ENCODE data around the gene GNAZ. TPM values are rescaled to one million over a fixed set of nuclear protein-coding genes. Genes with fewer than 3 reads are reported as not detected.
"Not testable (repeated sequence)": the region's sequence is repeated elsewhere in the genome, so short reads cannot be mapped to it uniquely, and the experiment has no call there.

The GNAZ gene
- polyA plus RNA-seq, 3 donors from 2014 or later = 0.50 to 0.96 TPM; not detected in 1

DNA sequence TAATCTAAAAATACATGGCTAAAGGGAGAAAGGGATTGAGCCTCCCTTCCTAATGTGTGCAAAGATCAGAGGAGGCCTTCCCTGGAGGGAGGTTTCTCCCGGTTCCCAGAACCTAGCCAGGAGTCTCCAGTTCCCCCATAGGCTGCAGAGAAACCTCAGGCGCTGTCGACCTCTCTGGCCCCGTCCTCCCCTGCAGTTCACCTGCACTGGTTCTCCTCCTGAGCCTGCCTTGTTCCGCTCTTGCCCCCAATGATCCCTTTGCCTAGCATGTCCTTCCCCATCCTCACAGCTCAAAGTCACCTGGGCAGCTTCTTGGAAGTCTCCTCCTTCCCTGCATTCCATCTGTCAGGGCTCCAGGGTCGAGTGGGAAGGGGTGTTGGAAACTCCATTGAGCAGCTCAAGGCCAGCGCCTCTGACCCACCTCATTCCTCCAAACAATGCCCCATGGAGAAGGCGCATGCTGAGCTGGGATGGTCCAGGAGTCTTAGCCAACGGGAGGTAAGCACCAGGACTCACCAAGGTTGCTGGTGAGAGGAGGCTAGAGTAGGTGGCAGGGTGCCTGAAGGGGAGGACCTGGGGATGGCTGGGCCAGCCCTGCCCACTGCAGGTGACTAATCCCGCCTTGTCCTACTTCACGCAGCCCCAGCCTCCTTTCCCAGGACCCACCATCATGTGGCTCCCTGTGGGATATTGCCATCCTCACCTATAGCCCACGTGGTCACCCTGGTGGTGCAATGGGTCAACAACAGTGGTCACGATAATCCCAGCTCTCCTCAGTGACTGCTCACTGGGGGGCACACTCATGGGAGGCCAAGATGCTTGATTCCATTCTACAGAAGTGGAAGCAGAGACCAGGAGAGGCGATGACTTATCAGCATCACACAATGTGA lies 56.1 kb downstream of the GNAZ start:
- DNase-seq = no peak
- H3K27me3 Mint-ChIP-seq (ENCODE audit: low read depth in 3 of 3) = peaks cover 0 to 3% (median 3%) of the 10 kb centered on the region in 3 donors
- no peaks in the 10 kb centered on the region for H3K9me3 Mint-ChIP-seq
- peaks cover 7% of the 10 kb centered on the region in 2 donors for H3K4me1 Mint-ChIP-seq
- peak overlapping the region in 2 of 6 donors; percentile 36 to 45 for H3K27ac Mint-ChIP-seq
- H3K36me3 Mint-ChIP-seq = peaks cover 0 to 7% (median 4%) of the 10 kb centered on the region in 3 donors
- H3K4me3 Mint-ChIP-seq = no peak overlapping the region

DNA sequence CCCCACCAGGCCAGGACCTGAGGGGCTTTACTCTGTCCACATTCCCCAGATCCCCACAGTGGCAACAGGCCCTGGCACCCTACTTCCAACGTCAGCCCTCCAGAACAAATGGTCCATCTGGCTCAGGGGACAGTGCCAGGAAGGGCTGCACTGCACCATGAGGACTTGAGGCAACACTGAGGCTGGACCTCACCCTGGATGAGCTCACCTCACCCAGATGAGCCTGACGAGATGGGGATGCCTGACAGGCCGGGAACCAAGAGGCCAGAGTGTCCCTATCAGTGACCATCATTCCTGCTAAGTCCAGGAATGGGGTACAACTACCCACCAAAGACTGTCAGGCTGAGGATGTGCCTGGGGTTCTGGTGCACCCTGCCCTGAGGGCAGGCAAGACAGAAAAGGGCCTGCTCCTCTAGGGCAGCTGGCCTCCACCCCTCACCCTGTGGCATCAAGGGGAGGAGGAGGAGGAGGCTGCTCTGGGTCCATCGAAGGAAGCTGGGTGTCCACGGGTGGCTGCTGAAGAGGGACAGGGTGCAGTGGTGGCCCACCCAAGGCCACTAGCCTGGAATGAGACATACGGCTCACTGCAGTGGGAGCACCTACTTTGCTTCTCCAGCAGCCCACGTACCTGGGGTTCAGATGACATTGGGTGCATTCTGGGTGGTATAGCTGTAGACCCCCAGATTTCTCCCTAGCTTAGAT lies 56.9 kb downstream of the GNAZ start:
- H3K4me3 Mint-ChIP-seq = no peak overlapping the region

DNA sequence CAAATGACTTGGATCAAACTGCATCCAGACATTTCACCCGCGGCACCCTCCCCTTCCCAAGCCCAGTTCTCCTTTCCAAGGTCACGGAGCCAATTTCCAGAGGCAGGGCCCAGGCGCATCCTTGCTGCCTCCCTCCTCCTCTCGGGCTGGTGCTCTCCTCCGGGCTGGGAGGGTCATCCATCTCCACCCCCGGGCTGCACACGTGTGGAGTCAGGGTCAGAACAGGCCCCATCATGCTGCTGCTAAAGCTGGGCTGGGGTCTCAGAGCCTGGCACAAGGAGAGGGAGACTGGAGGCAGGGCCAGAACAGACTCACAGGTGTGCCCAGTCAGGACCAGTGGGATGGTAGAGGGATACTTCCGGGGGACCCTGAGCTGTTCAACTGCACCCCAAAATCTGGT lies 57.5 kb downstream of the GNAZ start:
- Mint-ChIP-seq H3K36me3 (peaks cover 0 to 7% (median 4%) of the 10 kb centered on the region in 3 donors), H3K4me1 (peaks cover 7% of the 10 kb centered on the region in 2 donors), H3K27me3 (ENCODE audit: low read depth in 3 of 3) (peaks cover 0 to 3% (median 3%) of the 10 kb centered on the region in 3 donors), H3K9me3 (no peaks in the 10 kb centered on the region), H3K27ac (no peak overlapping the region), H3K4me3 (no peak overlapping the region)
- no peak for DNase-seq

More for the DNA sequence above, 56.9 kb downstream of the GNAZ start:
- no peak for DNase-seq
- H3K9me3 Mint-ChIP-seq = no peaks in the 10 kb centered on the region
- H3K27ac Mint-ChIP-seq = peak overlapping the region in 1 of 6 donors; percentile 45
- peaks cover 7% of the 10 kb centered on the region in 2 donors for H3K4me1 Mint-ChIP-seq
- H3K36me3 Mint-ChIP-seq = peaks cover 0 to 7% (median 4%) of the 10 kb centered on the region in 3 donors
- H3K27me3 Mint-ChIP-seq (ENCODE audit: low read depth in 3 of 3) = peaks cover 0 to 3% (median 3%) of the 10 kb centered on the region in 3 donors

DNA sequence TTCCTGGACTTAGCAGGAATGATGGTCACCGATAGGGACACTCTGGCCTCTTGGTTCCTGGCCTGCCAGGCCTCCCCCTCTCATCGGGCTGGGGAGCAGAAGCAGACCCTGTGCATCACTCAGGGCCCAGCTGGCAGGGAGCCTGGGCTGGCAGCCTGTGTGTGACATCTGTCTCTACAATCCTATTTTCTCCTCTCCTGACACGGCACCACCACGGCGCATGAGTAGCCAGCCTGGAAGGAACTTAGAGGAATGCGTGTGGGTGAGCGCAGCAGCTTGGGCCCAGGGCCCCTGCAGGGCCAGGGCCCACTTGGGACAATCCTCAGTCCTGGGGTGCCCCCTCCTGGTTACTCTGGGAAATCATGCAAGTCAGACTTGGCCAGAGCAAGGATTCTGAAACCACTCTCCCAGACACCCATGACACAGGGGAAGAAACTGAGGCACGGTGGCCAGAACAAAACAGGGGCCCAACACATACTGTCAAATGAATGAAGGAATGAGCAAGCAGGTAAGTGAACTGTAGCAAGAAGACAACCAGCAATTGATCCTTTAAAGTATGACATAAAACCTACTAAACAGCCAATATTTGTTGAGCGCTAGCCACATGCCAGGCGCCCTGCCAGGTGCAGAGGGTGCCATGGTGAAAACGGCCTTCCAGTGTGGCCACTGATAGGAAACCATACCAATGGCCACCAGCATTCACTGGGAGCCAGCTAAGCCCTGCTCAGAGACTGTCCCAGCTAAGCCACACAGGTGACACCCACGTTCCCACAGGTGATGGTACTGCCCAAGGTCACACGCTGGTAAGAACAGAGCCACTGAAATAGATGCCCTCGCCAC lies 58.2 kb downstream of the GNAZ start:
- no peak overlapping the region for H3K4me3 Mint-ChIP-seq
- DNase-seq = peak; percentile 71 to 77 (median 76)
- no peaks in the 10 kb centered on the region for H3K9me3 Mint-ChIP-seq
- peaks cover 0 to 1% (median 0%) of the 10 kb centered on the region in 3 donors for H3K36me3 Mint-ChIP-seq
- H3K4me1 Mint-ChIP-seq = peaks cover 12 to 13% of the 10 kb centered on the region in 2 donors
- peaks cover 0 to 3% (median 3%) of the 10 kb centered on the region in 3 donors for H3K27me3 Mint-ChIP-seq (ENCODE audit: low read depth in 3 of 3)
- H3K27ac Mint-ChIP-seq = peak overlapping the region in 5 of 6 donors; percentile 51 to 90 (median 76)

DNA sequence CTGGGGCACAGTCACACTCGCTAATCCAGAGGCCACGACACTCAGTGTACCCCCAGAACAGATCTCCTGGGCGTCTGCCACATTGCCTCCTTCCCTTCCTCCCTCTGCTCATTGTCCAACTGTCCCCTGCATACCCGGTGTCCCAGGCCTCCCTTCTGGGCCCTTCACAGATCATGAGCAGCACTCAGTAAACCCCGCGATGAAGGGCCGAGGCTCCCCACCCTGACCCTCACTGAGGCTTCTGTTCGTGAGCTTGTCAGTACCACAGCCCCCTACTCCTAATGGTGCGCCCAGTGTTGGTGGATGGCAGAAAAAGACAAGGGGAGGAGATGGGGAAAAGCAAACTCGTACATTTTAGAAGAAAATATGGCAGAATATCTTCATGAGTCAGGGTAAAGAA lies 58.8 kb downstream of the GNAZ start:
- Mint-ChIP-seq H3K36me3 (no peaks in the 10 kb centered on the region), H3K27me3 (ENCODE audit: low read depth in 3 of 3) (peaks cover 0 to 6% (median 2%) of the 10 kb centered on the region in 3 donors), H3K9me3 (no peaks in the 10 kb centered on the region), H3K4me1 (peaks cover 16 to 18% of the 10 kb centered on the region in 2 donors), H3K27ac (peak overlapping the region in 2 of 6 donors; percentile 76 to 90), H3K4me3 (no peak overlapping the region)
- DNase-seq = no peak

DNA sequence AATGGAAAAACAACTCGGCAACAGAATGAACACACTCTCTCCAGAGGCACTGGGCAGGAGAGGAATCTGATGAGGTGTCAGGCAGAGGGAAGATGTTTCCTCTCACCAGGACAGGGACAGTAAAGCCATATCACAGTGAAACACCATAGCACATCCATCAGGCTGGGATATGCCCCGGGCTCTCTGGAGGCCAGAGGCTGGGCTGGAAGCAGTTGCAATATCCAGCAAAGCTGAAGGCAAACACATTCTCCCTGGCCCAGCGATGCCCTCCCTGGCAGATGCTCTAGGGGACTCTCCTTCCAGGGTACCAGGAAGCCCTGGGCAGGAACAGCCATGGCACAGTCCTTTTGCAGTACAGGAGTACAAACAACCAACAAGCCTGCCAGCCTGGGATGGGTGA lies 60.4 kb downstream of the GNAZ start:
- Mint-ChIP-seq H3K4me1 (peaks cover 28 to 30% of the 10 kb centered on the region in 2 donors), H3K9me3 (no peaks in the 10 kb centered on the region), H3K36me3 (no peaks in the 10 kb centered on the region), H3K27me3 (ENCODE audit: low read depth in 3 of 3) (peaks cover 0 to 6% (median 0%) of the 10 kb centered on the region in 3 donors), H3K4me3 (no peak overlapping the region), H3K27ac (peak overlapping the region in 3 of 6 donors; percentile 42 to 62 (median 58))
- no peak for DNase-seq

DNA sequence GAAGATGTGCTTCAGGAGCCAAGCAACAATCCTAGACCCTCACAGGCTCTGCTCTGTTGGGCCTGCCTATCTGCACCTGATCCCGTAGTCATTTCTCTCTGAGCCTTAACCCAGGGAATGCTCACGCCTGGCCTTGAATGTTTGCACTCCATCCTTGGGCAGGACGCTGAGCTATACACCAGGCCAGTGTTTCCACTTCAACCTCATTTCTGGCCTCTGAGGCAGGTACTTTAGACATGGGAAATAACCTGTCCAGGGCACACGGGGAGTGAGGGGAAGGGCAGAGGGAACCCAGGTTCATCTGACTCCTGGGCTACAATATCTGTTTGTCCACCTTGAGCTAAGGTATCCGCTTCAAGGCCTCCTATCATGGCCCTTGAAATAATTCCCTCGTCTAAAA lies 61.6 kb downstream of the GNAZ start:
- peak overlapping the region in 1 of 6 donors; percentile 17 for H3K27ac Mint-ChIP-seq
- no peaks in the 10 kb centered on the region for H3K9me3 Mint-ChIP-seq
- H3K4me1 Mint-ChIP-seq = peaks cover 40 to 42% of the 10 kb centered on the region in 2 donors
- no peaks in the 10 kb centered on the region for H3K36me3 Mint-ChIP-seq
- no peak overlapping the region for H3K4me3 Mint-ChIP-seq
- no peak for DNase-seq
- H3K27me3 Mint-ChIP-seq (ENCODE audit: low read depth in 3 of 3) = peaks cover 0 to 6% (median under 1%) of the 10 kb centered on the region in 3 donors

DNA sequence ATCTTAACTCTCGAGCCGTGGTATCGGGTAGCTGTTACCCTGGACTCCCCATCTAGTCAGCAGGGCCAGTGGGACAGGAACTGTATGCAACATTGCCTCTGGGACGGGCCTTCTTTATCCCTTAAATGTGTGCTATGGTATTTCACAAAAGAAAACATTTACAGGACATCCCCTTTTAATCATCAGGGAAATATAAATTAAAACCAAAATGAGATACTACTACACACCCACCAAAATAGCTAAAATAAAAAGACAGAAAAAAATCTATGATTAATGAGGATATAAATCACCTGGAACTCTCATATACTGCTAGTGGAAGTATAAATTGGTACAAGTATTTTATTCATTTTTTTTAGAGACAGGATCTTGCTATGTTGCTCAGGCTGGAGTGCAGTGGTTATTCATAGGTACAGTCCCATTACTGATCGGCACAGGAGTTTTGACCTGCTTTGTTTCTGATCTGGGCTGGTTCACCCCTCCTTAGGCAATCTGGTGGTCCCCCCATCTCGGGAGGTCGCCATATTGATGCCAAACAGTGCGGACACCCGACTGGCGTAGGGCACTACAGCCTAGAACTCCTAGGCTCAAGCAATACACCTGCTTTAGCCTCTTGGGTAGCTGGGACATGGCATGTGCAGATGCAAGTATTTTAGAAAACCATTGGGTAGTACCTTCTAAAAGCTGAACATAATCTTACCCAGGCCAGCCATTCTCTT lies 62.2 kb downstream of the GNAZ start:
- no peak for DNase-seq
- Mint-ChIP-seq H3K36me3 (no peaks in the 10 kb centered on the region), H3K27me3 (ENCODE audit: low read depth in 3 of 3) (peaks cover under 1 to 7% (median 2%) of the 10 kb centered on the region in 3 donors), H3K4me3 (no peak overlapping the region), H3K4me1 (peaks cover 46 to 48% of the 10 kb centered on the region in 2 donors), H3K27ac (peak overlapping the region in 3 of 6 donors; percentile 17 to 65 (median 40)), H3K9me3 (no peaks in the 10 kb centered on the region)

DNA sequence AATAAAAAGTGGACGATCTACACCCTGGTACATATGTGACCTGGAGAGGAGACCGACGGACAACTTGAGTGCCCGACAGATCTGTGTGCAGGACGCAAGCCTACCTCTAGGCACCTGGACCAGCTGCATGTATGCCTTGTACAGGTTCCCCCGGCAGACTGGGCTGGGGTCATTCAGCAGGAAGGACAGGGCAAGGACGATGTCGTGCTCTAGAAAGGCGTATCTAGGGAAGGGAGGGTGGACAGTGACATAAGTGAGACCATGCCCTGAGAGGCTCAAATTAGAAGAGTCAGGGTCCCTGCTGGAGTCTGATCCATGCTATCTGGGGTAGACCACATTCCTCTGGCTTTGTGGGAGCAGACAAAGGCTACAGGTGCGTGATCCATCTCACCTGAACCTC lies 63.6 kb downstream of the GNAZ start:
- H3K27ac Mint-ChIP-seq = peak overlapping the region; percentile 29 to 91 (median 70)
- peak overlapping the region in 1 of 5 donors; percentile 60 for H3K4me3 Mint-ChIP-seq
- peaks cover 54 to 56% of the 10 kb centered on the region in 2 donors for H3K4me1 Mint-ChIP-seq
- H3K27me3 Mint-ChIP-seq (ENCODE audit: low read depth in 3 of 3) = peaks cover 10 to 13% (median 13%) of the 10 kb centered on the region in 3 donors
- no peaks in the 10 kb centered on the region for H3K9me3 Mint-ChIP-seq
- no peaks in the 10 kb centered on the region for H3K36me3 Mint-ChIP-seq
- DNase-seq = no peak

DNA sequence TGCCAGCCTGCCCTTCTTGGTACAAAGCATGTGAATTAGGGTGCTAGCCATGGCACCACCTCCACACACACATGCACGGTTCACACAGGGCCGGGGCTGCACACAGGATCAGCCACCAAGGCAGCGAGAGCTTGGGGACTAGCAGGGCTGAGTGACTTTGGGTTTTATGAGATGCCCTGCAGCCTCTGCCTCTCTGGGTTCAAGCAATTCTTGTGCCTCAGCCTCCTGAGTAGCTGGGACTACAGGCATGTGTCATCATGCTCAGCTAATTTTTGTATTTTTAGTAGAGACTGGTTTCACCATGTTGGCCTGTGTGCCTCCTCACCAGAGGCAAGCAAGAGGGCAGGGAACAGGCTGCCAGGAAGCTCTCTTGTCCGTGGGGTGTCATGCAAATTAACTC lies 66.7 kb downstream of the GNAZ start:
- peaks cover 81 to 85% of the 10 kb centered on the region in 2 donors for H3K4me1 Mint-ChIP-seq
- peak overlapping the region; percentile 82 to 86 (median 83) for H3K4me3 Mint-ChIP-seq
- peaks cover 16 to 24% (median 24%) of the 10 kb centered on the region in 3 donors for H3K27me3 Mint-ChIP-seq (ENCODE audit: low read depth in 3 of 3)
- H3K36me3 Mint-ChIP-seq, H3K9me3 Mint-ChIP-seq: not testable (repeated sequence)
- DNase-seq = peak in 2 of 3 donors; percentile 21
- peak overlapping the region; percentile 98 to 100 (median 99) for H3K27ac Mint-ChIP-seq

DNA sequence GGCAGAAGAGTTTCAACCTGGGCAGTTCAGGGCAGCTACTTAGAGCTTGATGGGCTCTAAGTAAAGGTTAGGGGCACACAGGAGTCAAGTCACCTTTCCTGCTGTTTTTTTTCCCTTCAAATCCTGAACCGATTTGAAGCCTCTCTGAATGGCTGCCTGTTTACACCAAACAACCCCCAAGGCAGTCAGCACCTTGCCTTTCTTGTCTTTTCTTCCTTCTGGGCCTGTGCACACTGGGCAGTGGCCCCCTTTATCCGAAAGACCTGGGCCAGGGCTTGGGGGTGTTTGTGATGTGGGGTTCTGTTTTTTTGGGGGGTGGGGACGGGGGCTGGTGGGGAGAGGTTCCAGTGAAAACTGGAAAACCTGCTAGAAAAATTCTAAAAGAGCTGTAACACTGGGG lies 67.1 kb downstream of the GNAZ start:
- H3K4me1 Mint-ChIP-seq = peaks cover 86 to 90% of the 10 kb centered on the region in 2 donors
- H3K27ac Mint-ChIP-seq = peak overlapping the region; percentile 98 to 100 (median 99)
- peaks cover 16 to 28% (median 27%) of the 10 kb centered on the region in 3 donors for H3K27me3 Mint-ChIP-seq (ENCODE audit: low read depth in 3 of 3)
- peak overlapping the region; percentile 82 to 86 (median 83) for H3K4me3 Mint-ChIP-seq
- no peaks in the 10 kb centered on the region for H3K9me3 Mint-ChIP-seq
- DNase-seq = no peak
- H3K36me3 Mint-ChIP-seq = no peaks in the 10 kb centered on the region

DNA sequence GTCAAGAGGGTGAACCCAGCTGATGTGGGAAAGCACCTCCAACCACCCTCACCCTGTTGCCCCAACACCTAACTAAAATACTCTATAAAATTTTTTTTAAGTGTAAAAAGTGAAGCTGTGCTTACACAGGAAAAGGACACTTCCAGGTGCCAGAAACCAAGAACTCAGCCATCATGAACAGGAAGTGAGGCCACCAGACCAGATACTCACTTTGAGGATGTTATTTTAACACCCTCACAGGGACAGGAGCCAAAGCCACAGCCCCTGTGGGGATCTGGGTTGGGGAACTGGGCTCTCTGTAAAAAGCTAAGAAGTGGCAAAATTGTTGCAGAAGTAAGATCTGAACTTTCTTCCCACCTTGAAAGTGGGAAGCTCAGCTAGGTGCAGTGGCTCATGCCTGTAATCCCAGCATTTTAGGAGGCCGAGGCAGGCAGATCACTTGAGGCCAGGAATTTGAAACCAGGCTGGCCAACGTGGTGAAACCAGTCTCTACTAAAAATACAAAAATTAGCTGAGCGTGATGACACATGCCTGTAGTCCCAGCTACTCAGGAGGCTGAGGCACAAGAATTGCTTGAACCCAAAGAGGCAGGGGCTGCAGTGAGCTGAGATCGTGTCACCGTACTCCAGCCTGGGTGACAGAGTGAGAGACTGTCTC lies 67.7 kb downstream of the GNAZ start:
- H3K27ac Mint-ChIP-seq = peak overlapping the region; percentile 98 to 100 (median 99)
- H3K4me1 Mint-ChIP-seq = peaks cover 89 to 95% of the 10 kb centered on the region in 2 donors
- H3K27me3 Mint-ChIP-seq (ENCODE audit: low read depth in 3 of 3) = peaks cover 16 to 30% (median 27%) of the 10 kb centered on the region in 3 donors
- DNase-seq = peak; percentile 92
- no peaks in the 10 kb centered on the region for H3K36me3 Mint-ChIP-seq
- peak overlapping the region; percentile 82 to 86 (median 83) for H3K4me3 Mint-ChIP-seq
- H3K9me3 Mint-ChIP-seq = no peaks in the 10 kb centered on the region

Data from immature natural killer cell (primary cell).